ENCODE results near the gene IER2.

IER2 gene

GRCh38 chr19:13118424-13119193 is 31.6 kb upstream of the IER2 start:
- DNase-seq (ENCODE audit: low read depth in 2 of 2) = peak in 1 of 2 donors; percentile 45

DNA sequence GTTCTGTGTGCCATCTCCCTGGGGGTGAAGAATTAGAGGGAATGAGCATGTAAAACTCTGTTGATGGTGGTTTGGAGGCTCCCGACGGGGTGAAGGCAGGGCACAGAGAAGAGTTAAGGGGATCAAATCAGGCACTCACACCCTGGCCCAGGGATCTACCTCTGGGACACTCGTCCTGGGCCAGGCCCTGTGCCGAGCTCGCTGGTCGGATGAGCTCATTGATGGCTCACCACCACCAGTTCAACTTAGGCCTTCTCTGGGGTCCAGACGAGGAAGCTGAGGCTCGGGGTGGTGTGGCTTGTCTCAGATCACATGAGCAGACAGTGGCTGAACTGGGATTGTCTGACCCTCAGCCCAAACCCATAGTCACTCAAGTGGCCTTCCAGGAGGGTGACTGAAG is 30.6 kb upstream of the IER2 start:
- DNase-seq (ENCODE audit: low read depth in 2 of 2) = no peak

- no peak for DNase-seq (ENCODE audit: low read depth in 2 of 2)
These were observed 30.2 kb upstream of the IER2 start for GRCh38 chr19:13120031-13120430.

DNA sequence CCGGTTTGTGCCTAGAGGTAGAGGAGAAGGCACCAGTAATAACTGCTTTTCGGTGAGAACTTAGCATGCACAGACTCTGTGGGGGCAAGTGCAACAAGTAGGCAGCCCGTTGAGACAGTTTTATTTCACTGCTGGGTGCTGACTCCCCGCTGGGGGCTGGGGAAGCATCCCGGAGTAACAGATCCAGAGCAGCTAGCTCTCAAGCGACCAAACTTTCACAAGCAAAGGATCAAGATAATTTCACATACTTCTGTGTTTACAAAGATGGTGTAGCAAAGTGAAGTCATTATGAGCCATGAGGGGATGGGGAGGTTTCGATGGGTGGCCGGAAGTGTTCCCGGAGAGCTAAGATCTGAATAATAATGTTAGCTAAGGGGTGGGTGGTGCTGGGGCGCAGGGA is 29.4 kb upstream of the IER2 start:
- DNase-seq (ENCODE audit: low read depth in 2 of 2) = no peak

- DNase-seq (ENCODE audit: low read depth in 2 of 2) = no peak
These were observed 28.5 kb upstream of the IER2 start for GRCh38 chr19:13121551-13122274.

DNA sequence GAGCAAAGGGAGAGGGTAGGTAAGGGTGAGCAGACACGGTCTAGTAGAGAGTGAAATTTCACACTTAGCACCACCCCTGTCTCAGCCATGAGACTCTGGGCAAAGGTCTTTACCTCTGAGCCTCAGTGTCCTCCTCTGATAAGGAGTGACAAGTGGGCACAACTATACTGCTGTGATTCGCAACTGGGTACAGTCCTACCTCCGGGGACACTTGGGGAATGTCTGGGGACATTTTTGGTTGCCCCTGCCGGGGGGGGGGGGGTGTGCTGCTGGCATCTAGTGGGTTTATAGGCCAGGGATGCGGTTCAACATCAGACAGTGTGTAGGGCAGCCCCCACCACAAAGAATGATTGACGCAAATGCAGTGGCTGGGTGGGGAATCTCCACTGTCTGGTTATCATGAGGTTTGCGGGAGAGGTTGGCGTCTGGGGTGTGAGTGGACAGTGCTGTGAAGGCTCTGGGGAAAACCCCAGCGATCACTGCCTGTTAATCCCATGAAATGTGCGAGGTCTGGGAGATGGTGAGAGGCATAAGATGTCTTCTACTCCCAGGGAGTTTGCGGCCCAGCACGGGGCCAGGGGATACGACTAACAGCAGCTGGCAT is 27.8 kb upstream of the IER2 start:
- DNase-seq (ENCODE audit: low read depth in 2 of 2) = no peak

GRCh38 chr19:13122980-13123957 is 26.9 kb upstream of the IER2 start:
- no peak for DNase-seq (ENCODE audit: low read depth in 2 of 2)

- DNase-seq (ENCODE audit: low read depth in 2 of 2) = no peak
These were observed 23.2 kb upstream of the IER2 start for GRCh38 chr19:13127051-13127450.

DNA sequence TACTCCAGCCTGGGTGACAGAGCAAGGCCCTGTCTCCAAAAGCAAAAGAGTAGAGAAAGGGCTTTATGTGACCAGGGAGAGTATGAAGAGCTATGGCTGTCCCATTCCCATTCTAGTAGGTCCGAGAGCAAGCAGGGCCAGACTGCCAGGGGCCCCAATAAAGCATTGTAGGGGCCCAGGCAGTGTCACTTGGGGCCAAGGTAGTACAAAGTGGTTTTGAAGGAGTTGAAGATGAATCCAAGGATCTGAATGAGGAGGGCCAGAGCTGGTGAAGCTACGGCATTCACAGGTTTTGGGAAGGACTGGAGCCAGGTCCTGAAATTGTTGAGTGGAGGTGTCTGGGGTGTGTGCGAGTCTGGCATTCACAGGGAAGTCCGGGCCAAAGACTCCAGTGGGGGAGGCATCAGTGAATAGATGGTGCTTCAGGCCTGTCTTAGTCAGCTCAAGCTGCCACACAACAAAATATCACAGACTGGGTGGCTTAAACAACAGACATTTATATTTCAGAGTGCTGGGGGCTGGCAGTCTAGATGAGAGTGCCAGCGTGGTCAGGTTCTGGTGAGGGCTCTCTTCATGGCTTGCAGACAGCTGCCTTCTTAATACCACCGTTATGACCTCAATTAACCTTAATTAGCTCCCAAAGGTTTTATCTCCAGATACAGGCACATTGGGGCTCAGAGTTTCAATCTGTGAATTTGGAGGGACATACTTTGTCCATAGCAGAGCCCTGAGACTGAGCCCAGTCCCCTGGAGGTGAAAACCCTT is 22.2 kb upstream of the IER2 start:
- no peak for DNase-seq (ENCODE audit: low read depth in 2 of 2)

DNA sequence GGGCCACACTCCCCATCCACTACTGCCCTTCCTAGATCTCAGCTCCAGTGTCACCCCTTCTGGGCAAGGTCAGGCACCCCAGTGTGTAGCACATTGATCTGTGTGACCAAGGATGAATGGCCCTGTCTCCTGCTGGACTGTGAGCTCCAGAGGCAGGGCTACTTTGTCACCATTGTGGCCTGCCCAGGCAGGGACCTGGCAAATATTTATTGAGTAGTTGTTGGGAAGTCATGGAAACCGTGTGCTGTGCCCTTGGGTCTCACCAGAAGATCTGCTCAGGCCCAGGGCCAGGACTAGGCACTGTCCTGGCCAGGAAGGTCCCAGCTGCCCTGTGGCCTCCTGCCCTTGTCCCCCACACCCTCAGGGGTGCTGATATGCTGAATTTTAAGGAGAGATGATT is 21.6 kb upstream of the IER2 start:
- DNase-seq (ENCODE audit: low read depth in 2 of 2) = no peak

DNA sequence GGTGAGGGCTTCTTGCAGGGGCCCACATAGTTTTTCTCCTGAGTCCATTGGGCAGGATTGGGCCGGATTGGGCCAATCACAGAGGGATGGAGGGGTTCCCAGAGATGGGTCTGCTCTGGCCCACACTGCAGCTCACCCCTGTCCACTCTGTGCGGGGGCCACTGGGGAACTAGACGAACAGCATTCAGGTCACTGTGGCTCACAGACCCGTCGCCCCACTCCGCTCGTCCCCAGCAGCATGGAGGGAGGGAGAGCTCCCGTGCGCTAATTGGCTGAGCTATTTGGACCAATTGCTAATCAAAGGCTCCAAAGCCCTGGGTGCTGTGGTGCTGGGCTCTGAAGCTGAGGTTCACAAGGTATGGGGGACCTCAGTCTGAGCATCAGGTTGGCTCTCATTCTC is 20.8 kb upstream of the IER2 start:
- DNase-seq (ENCODE audit: low read depth in 2 of 2) = no peak

- no peak for DNase-seq (ENCODE audit: low read depth in 2 of 2)
These were observed 19.2 kb upstream of the IER2 start for GRCh38 chr19:13130886-13131490.

GRCh38 chr19:13132471-13133180 is 17.6 kb upstream of the IER2 start:
- peak in 1 of 2 donors; percentile 59 for DNase-seq (ENCODE audit: low read depth in 2 of 2)

DNA sequence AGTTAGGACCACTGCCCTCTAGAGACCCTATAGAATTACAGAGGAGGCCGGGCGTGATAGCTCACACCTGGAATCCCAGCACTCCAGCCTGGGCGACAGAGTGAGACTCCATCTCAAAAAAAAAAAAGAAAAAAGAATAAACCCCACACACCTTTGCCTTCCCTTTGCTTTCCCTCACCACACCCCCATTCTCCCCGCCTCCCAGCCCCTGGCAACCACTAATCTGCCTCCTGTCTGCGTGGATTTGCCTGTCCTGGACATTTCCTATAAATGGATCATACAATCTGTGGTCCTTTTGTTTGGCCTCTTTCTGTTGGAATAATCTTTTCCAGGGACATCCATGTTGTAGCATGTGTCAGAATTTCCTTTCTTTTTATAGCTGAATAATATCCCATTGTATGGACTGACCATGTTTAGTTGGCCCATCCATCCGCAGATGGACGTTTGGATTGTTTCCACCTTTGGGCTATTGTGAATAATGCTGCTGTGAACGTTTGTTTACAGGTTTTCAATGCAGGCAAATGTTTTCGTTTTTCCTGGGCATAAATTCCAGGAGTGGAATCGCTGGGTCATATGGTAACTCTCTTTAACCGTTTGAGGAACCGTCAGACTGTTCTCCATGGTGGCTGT is 16.9 kb upstream of the IER2 start:
- DNase-seq (ENCODE audit: low read depth in 2 of 2) = no peak

GRCh38 chr19:13134626-13135025 is 15.6 kb upstream of the IER2 start:
- no peak for DNase-seq (ENCODE audit: low read depth in 2 of 2)

GRCh38 chr19:13135068-13136062 is 14.8 kb upstream of the IER2 start:
- no peak for DNase-seq (ENCODE audit: low read depth in 2 of 2)

DNA sequence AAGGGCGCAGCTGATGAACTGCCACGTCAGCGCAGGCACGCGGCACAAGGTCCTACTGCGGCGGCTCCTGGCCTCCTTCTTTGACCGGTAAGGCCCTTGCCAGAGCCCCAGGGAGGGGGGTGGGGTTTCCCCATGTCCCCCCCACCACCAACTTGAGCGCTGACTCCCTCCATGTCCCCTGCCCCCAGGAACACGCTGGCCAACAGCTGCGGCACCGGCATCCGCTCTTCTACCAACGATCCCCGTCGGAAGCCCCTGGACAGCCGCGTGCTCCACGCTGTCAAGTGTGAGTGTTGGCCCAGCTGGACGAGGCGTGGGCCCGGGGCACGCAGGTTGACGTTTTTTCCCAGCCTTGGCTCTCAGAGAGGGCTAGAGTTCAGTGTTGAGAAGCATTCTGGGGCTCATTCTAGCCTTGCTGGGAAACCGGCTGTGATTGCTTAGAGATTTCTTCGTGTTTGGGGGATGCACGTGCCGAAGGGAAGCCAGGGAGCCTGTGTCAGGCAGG is 12.9 kb upstream of the IER2 start:
- DNase-seq (ENCODE audit: low read depth in 2 of 2) = no peak
